ENCODE measurements around the gene AFAP1. TPM values are rescaled to one million over a fixed set of nuclear protein-coding genes. Genes with fewer than 3 reads are reported as not detected.

Gene AFAP1
- total and polyA plus RNA-seq, 8 donors, result 23.6 to 31.4 (median 27.4) TPM

DNA sequence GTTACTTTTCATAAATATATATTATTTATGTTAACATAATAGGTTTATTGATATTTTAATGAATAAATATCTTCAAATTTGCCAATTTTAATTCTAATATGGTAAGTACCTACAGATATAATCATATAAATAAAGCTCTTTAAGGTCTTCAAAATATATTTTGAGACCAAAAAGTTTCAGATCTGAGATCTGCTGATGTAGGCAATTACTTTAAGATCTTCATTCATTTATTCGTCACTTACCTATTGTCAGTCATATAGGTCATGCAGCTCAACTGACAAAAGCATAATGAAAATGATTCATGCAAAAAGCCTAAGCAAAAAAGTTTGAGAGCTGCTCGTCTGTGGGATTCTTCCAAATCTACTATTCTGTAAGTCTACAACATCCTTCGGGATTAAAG is 64.8 kb downstream of the AFAP1 start:
- DNase-seq (no peak), ATAC-seq (no peak)
- intact Hi-C loops (cut with DNase I), result no loop called here
- Histone ChIP-seq H3K27me3 (no peaks in the 10 kb centered on the region), H3K4me3 (no peak overlapping the region), H3K36me3 (no peaks in the 10 kb centered on the region), H3K27ac (no peak overlapping the region), H3K4me1 (peaks cover 0 to 4% of the 10 kb centered on the region in 2 donors), H3K9me3 (no peaks in the 10 kb centered on the region)
- no peak for TF ChIP-seq CTCF (IDR thresholded peaks at IDR 0.05)

DNA sequence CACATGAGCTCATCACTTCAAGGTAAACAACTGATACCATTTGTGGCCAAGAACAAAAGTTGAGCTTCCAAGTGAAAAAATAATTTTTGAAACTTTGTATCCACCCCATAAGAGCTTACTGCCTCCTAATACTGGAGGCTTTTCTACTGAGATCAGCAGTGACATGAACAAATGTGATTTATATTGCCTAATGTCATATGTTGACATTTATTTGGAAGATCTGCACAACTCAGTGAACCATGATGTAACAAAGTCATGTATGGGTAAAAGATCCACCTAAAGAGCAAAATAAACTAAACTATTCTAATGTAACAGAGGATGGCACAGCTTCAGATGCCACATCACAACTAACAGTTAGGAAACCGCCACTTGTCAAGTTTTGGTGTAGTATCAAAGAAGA is 65.8 kb downstream of the AFAP1 start:
- no peak for TF ChIP-seq CTCF (IDR thresholded peaks at IDR 0.05)
- H3K27me3 ChIP-seq, result no peaks in the 10 kb centered on the region
- no peak for ATAC-seq
- intact Hi-C loops (cut with DNase I), result no loop called here
- no peak overlapping the region for H3K4me3 ChIP-seq
- peaks cover 0 to 4% of the 10 kb centered on the region in 2 donors for H3K4me1 ChIP-seq
- no peak overlapping the region for H3K27ac ChIP-seq
- no peak for DNase-seq
- no peaks in the 10 kb centered on the region for H3K9me3 ChIP-seq
- no peaks in the 10 kb centered on the region for H3K36me3 ChIP-seq

- peaks cover 0 to 6% of the 10 kb centered on the region in 2 donors for H3K36me3 ChIP-seq
- H3K27ac ChIP-seq, result no peak overlapping the region
- ATAC-seq (no peak), DNase-seq (peak in 1 of 4 donors; percentile 61)
- intact Hi-C loops (cut with DNase I), result no loop called here
- H3K4me3 ChIP-seq, result no peak overlapping the region
- H3K9me3 ChIP-seq, result no peaks in the 10 kb centered on the region
- no peak for TF ChIP-seq CTCF (IDR thresholded peaks at IDR 0.05)
- H3K27me3 ChIP-seq, result no peaks in the 10 kb centered on the region
- peaks cover 0 to 4% of the 10 kb centered on the region in 2 donors for H3K4me1 ChIP-seq
These were observed 67.3 kb downstream of the AFAP1 start for GRCh38 chr4:7872264-7872771.

DNA sequence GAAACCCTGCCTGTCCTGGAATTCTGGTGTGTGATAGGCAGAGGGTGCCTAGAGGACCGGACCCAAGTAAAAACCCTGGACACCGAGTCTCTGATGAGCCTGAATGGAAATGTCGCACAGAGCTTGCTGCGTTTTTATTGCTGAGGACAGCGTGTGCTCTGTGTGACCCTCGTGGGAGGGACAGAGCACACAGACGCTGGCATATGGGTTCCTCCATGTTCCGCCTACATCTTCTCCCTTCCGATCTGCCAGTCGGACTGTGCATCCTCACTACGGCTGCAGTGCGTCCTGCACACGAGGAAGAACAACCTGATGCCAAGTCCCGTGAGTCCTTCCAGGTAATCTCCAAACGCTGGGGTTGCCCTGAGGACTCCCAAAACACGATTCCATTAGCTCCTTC is 68.3 kb downstream of the AFAP1 start:
- H3K36me3 ChIP-seq, result peaks cover 0 to 8% of the 10 kb centered on the region in 2 donors
- ATAC-seq (no peak), DNase-seq (no peak)
- TF ChIP-seq CTCF (IDR thresholded peaks at IDR 0.05), result no peak
- H3K27me3 ChIP-seq, result no peaks in the 10 kb centered on the region
- intact Hi-C loops (cut with DNase I), result no loop called here
- peaks cover 0 to 4% of the 10 kb centered on the region in 2 donors for H3K4me1 ChIP-seq
- H3K27ac ChIP-seq, result no peak overlapping the region
- no peak overlapping the region for H3K4me3 ChIP-seq
- no peaks in the 10 kb centered on the region for H3K9me3 ChIP-seq

GRCh38 chr4:7868892-7869471 is 70.7 kb downstream of the AFAP1 start:
- intact Hi-C loops (cut with DNase I), result no loop called here
- H3K36me3 ChIP-seq, result peaks cover 0 to 8% of the 10 kb centered on the region in 2 donors
- TF ChIP-seq CTCF (IDR thresholded peaks at IDR 0.05), result no peak
- H3K27ac ChIP-seq, result peak overlapping the region in 1 of 2 donors; percentile 15
- ATAC-seq (no peak), DNase-seq (no peak)
- H3K4me3 ChIP-seq, result no peak overlapping the region
- H3K4me1 ChIP-seq, result peaks cover 0 to 4% of the 10 kb centered on the region in 2 donors
- H3K27me3 ChIP-seq, result no peaks in the 10 kb centered on the region
- no peaks in the 10 kb centered on the region for H3K9me3 ChIP-seq

Measured in left lung (tissue), 10 donors.